ENCODE data around the gene MRPS17. TPM values are rescaled to one million over a fixed set of nuclear protein-coding genes. Genes with fewer than 3 reads are reported as not detected.

The MRPS17 gene
- total RNA-seq, result 11.8 to 13.0 TPM (median 11.9 TPM) in 3 replicates
- long read RNA-seq, transcript MRPS17-201 (3 exons, 1,845 nt), result major isoform, 11 of 13 reads
- long read RNA-seq, partial matches to known transcripts, result 1 of 13 reads
- long read RNA-seq, other reads (novel, unspliced or antisense), result 1 of 13 reads

GRCh38 chr7:55951637-55952351 is at the start of gene MRPS17:
TSS of gene MRPS17 (plus strand) at chr7:55951877. CDS start at chr7:55953196, 1,319 bp downstream.
- Mint-ChIP-seq H3K9me3 (ENCODE audit: low read depth) (no peaks in the 10 kb centered on the region), H3K36me3 (ENCODE audit: low read depth) (peaks cover 10% of the 10 kb centered on the region), H3K4me1 (ENCODE audit: low read depth) (peaks cover 17% of the 10 kb centered on the region), H3K27me3 (ENCODE audit: low read depth) (no peaks in the 10 kb centered on the region), H3K4me3 (ENCODE audit: unreplicated experiment) (peak within 1 kb of the TSS; percentile 97), H3K27ac (ENCODE audit: unreplicated experiment) (peak within 1 kb of the TSS; percentile 96)
- TF ChIP-seq, protein P1, sequence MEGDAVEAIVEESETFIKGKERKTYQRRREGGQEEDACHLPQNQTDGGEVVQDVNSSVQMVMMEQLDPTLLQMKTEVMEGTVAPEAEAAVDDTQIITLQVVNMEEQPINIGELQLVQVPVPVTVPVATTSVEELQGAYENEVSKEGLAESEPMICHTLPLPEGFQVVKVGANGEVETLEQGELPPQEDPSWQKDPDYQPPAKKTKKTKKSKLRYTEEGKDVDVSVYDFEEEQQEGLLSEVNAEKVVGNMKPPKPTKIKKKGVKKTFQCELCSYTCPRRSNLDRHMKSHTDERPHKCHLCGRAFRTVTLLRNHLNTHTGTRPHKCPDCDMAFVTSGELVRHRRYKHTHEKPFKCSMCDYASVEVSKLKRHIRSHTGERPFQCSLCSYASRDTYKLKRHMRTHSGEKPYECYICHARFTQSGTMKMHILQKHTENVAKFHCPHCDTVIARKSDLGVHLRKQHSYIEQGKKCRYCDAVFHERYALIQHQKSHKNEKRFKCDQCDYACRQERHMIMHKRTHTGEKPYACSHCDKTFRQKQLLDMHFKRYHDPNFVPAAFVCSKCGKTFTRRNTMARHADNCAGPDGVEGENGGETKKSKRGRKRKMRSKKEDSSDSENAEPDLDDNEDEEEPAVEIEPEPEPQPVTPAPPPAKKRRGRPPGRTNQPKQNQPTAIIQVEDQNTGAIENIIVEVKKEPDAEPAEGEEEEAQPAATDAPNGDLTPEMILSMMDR (IDR thresholded peaks at IDR 0.05), result no peak
- DNase-seq (ENCODE audit: low spot score), result peak; percentile 94

GRCh38 chr7:55903985-55904759 is 47.5 kb upstream of the MRPS17 start:
- TF ChIP-seq, protein P1 (IDR thresholded peaks at IDR 0.05), result no peak
- no peak for DNase-seq (ENCODE audit: low spot score)
- no peaks in the 10 kb centered on the region for H3K27me3 Mint-ChIP-seq (ENCODE audit: low read depth)
- H3K9me3 Mint-ChIP-seq (ENCODE audit: low read depth), result peaks cover 5% of the 10 kb centered on the region
- no peak overlapping the region for H3K27ac Mint-ChIP-seq (ENCODE audit: unreplicated experiment)
- H3K4me3 Mint-ChIP-seq (ENCODE audit: unreplicated experiment), result no peak overlapping the region
- no peaks in the 10 kb centered on the region for H3K4me1 Mint-ChIP-seq (ENCODE audit: low read depth)
- peaks cover 9% of the 10 kb centered on the region for H3K36me3 Mint-ChIP-seq (ENCODE audit: low read depth)

GRCh38 chr7:55912748-55913158 is 38.9 kb upstream of the MRPS17 start:
- H3K4me1 Mint-ChIP-seq (ENCODE audit: low read depth), result peaks cover 11% of the 10 kb centered on the region
- H3K27ac Mint-ChIP-seq (ENCODE audit: unreplicated experiment), result peak overlapping the region; percentile 58
- no peaks in the 10 kb centered on the region for H3K9me3 Mint-ChIP-seq (ENCODE audit: low read depth)
- no peaks in the 10 kb centered on the region for H3K27me3 Mint-ChIP-seq (ENCODE audit: low read depth)
- H3K36me3 Mint-ChIP-seq (ENCODE audit: low read depth), result peaks cover 19% of the 10 kb centered on the region
- TF ChIP-seq, protein P1 (IDR thresholded peaks at IDR 0.05), result no peak
- DNase-seq (ENCODE audit: low spot score), result no peak
- H3K4me3 Mint-ChIP-seq (ENCODE audit: unreplicated experiment), result no peak overlapping the region

DNA sequence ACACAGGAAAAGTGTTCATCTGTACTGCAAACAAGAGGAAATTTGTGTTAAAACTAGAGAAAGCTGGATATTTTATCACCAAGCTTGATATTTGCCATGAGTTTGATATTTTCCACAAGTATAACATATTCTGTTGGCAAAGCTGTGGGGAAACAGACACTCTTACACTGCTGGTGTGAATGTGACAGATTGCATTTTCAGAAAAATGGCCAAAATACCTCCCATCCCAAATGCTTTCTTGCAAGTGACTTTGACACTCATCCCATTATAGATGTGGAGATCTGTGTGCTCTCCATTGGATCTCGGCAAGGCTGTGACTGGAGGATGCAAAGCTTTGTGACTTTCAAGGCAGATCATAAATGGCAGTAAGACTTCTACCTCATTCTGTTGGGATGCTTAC is 33.9 kb upstream of the MRPS17 start:
- Mint-ChIP-seq H3K4me3 (ENCODE audit: unreplicated experiment) (no peak overlapping the region), H3K4me1 (ENCODE audit: low read depth) (peaks cover 1% of the 10 kb centered on the region), H3K27me3 (ENCODE audit: low read depth) (no peaks in the 10 kb centered on the region), H3K9me3 (ENCODE audit: low read depth) (peaks cover 9% of the 10 kb centered on the region), H3K27ac (ENCODE audit: unreplicated experiment) (no peak overlapping the region), H3K36me3 (ENCODE audit: low read depth) (peaks cover 28% of the 10 kb centered on the region)
- DNase-seq (ENCODE audit: low spot score), result no peak
- TF ChIP-seq, protein P1 (IDR thresholded peaks at IDR 0.05), result no peak

GRCh38 chr7:55928006-55928767 is 23.5 kb upstream of the MRPS17 start:
- peaks cover 23% of the 10 kb centered on the region for H3K9me3 Mint-ChIP-seq (ENCODE audit: low read depth)
- no peak overlapping the region for H3K4me3 Mint-ChIP-seq (ENCODE audit: unreplicated experiment)
- H3K4me1 Mint-ChIP-seq (ENCODE audit: low read depth), result no peaks in the 10 kb centered on the region
- peaks cover 32% of the 10 kb centered on the region for H3K36me3 Mint-ChIP-seq (ENCODE audit: low read depth)
- no peak for DNase-seq (ENCODE audit: low spot score)
- no peaks in the 10 kb centered on the region for H3K27me3 Mint-ChIP-seq (ENCODE audit: low read depth)
- no peak overlapping the region for H3K27ac Mint-ChIP-seq (ENCODE audit: unreplicated experiment)
- TF ChIP-seq, protein P1 (IDR thresholded peaks at IDR 0.05), result no peak

Data from chondrocyte (in vitro differentiated cells).